ENCODE data around the gene SERINC5.
"Not testable (repeated sequence)": the region's sequence is repeated elsewhere in the genome, so short reads cannot be mapped to it uniquely, and the experiment has no call there.

The SERINC5 gene

DNA sequence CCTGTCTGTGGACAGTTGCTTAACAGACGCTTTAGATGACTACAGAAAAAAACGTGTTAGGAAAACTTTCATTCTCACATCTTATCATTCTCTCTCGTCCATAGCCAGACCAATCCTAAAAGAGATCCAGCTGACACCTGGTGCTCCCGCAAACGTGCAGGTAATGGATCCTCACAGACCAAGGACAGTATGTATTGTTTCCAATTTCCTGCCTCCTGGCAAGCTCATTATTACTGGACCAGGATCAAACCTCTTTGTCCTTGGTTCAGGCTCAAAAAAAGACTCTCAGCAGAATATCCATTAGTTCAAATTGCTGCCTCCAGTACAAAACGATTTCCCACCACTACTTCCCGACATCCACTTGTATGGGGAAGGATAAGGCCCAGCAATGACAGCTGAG is 62.4 kb downstream of the SERINC5 start:
- DNase-seq: no peak

DNA sequence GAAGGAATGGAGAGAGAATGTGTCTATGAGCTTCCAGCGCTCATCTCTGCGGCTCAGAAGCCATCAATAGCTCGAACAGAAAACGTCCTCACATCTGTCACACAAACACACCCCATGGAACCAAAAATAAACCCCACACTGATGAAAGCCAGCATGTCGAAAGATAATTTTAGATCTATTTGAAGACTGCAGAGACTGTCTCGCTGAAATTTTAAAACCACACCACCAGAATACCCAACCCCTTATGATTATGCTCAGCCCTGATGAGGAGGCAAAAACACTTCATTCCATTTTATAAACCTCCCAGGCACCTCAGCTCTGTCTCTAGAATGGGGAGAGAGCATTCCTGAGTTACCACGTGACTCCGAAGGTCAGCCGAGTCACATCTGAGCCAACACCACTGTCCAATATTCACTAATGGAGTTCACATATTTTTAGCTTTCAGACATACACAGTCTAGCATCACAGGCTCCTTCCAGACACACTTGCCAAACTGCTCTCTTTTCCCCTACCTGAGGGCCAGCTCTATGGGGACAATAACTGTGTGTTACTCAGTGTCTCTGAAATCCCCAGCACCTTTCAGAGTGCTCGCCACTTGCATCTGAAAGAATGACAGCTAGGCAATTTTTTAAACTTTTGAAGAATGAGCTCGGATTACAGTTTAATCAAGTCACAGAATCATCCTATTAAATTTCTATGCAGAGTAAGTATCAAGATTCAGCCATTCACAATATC is 63.2 kb downstream of the SERINC5 start:
- no peak for DNase-seq

DNA sequence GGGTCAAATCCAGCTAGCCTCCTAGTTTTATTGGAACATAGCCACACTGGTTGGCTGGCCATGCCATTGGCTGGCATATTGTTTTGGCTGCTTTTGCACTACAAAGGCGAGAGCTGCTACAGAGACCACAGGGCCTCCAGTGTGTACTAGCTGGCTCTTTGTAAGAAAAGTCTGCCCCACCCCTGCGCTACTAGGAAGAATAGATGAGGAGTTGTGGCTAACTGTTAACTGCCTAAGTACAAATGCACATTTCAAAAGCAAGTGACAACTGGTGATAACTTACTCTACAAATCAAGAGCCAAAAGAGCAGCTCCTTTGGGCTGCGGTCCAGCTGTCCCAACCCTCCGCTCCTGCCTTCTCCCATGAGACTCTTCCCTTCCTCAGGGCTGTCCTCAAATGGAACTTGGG is 63.9 kb downstream of the SERINC5 start:
- DNase-seq: no peak

DNA sequence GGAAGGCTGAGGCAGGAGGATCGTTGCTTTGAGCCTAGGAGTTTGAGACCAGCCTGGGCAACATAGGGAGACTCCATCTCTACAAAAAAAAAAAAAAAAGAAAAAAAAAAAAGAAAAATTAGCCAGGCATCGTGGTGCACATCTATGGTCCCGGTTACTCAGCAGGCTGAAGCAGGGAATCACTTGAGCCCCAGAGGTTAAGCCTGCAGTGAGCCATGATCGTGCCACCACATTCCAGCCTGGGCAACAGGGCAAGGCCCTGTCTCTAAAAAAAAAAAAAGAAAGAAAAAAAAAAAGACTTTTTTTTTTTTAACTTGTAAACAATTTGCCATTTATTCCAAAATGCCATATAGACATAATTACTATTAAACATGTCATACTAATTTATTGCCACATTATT is 64.5 kb downstream of the SERINC5 start:
- DNase-seq: no peak

DNA sequence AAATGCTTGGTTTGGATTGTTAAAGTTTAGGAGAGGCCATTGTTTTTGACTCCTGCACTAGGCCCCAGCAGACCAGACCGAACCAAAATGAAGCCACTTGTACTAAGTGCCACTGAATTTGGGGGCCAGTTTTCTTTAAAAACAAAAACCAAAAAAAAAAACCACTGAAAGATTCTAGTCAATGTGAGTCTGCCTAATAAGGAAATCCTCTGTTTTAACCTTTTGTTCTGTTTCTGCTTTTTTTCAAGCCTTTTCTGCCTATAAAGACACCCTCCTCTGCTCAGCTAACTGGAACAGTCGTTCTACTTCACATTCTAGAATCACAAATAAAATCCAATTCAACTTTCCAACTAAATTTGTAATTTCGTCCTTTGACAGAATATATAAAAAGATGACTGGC is 64.9 kb downstream of the SERINC5 start:
- DNase-seq: no peak

DNA sequence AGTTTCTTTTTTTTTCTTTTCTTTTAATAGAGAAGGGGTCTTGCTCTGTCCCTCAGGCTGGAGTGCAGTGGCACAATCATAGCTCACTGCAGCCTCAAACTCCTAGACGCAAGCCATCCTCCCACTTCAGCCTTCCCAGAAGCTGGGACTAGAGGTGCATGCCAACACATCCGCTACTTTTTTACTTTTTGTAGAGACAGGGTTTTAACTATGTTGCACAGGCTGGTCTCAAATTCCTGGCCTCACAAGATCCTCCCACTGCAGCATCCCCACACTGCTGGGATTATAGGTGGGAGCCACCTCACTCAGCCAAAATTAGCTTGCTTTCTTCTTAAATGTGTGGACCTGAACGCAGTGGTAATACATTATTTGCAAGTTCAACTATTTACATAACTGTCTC is 66.1 kb downstream of the SERINC5 start:
- no peak for DNase-seq

DNA sequence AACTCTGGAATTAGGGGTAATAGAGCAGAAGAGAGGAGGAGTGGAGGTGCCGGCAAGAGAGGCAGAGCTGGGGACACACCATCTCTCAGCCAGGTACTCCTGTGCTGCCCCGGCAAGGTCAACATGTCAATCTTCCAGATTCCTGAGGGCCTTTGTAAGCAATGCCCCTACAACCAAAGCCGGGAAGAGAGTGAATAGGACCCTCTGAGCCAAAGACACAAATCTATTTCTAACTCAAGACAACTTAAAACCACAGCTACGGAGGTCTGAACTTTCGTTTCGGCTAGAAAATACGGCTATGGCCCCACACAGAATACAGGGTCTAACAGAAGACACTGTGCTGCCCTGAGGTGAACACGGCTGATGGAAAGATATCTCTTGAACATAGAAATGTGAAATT is 66.6 kb downstream of the SERINC5 start:
- no peak for DNase-seq

DNA sequence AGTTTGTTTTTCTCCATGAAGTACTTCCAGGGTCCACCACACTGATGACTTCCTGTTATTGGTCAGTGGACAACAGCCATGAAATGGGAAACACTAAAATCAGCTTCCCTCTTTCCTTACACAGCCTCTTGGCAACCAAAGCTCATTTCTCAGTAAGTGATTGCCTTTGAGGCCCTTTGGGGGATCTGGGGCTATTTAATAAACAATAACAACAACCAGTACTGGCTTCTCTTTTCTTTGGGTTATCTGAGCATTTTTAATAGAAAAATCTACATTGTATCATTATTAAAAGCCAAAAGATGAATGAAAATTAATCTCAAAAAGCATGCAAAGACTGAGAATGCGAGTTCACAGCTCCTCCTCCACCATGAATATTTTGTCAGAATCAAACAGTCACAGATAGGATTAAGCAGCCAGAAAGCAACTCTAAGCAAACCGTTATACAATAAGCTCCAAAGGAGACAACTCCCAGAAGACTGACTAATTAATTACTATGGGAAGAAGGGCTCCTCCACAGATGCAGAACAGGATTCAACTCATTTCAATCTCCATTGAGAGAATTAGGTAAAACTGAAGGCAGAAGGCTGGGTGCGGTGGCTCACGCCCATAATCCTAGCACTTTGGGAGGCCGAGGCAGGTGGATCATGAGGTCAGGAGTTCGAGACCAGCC is 68.3 kb downstream of the SERINC5 start:
- DNase-seq: no peak

DNA sequence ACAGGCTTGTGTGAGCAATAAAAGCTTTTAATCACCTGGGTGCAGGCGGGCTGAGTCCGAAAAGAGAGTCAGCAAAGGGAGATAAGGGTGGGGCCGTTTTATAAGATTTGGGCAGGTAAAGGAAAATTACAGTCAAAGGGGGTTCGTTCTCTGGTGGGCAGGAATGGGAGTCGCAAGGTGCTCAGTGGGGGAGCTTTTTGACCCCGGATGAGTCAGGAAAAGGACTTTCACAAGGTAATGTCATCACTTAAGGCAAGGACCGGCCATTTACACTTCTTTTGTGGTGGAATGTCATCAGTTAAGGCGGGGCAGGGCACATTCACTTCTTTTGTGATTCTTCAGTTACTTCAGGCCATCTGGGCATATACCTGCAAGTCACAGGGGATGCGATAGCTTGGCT is 70.3 kb downstream of the SERINC5 start:
- not testable (repeated sequence) for DNase-seq

DNA sequence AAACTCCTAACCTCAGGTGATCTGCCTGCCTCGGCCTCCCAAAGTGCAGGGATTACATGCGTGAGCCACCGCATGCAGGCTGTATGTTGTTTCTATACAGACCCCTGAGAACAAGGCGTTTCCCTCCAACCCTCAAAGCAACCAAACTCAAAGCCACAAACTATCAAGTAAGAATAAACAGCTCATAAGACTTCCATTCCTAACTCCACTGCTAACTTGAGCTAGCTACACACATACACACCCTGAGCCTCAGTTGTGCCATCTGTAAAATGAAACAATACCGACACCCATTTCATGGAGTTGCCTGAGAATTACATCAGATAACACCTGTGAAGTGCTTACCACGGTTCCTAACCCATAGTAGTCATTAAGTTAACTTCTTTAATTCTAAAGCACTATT is 70.8 kb downstream of the SERINC5 start:
- no peak for DNase-seq

DNA sequence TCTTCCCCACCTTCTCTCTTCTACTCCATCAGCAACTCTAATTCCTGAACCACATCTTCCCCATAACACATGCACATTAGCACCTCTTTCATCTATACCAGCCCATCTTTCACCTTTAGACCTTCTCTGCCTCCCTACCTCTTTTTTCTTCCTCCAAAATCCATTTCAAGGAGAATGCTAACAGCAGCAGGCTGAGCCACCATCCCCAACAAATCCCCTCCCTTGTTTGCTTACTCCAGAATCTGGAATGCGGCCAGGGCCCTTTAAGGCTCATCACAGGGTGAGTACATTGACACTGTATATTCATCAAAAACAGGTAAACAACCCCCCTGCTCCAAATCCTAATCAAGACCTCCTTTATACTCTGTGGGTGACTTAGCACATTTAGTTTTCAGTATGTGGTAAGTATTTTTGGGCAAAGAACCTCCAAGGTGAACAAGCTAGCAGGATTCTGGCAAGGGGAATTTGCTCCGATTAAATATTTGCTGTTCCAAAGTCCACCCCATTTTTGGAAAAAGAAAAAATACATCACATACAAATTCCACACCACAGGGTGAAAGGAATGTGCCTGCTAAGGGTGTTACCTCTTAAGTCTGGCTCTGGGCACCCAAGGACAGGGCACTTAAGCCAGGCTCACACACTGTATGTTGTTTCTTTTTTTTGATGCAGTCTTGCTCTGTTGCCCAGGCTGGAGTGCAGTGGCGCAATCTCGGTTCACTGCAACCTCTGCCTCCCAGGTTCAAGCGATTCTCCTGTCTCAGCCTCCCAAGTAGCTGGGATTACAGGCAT is 71.4 kb downstream of the SERINC5 start:
- DNase-seq: no peak

DNA sequence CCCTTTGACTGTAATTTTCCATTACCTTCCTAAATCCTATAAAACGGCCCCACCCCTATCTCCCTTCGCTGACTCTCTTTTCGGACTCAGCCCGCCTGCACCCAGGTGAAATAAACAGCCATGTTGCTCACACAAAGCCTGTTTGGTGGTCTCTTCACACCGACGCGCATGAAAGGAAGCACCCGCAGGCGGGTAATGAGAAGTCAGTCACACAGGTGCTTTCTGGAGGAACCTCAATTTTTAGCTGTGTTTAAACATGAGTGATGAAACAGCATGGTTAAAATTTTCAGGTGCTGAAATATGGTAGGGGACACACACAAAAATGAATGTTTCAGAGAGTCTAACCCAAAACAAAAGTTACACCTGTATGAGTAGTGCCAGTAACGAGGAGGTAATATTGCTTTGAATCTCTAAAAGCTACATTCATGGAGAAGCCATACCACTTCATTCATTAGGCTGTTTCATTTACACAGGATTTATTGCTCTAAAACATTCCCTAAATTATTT is 72.1 kb downstream of the SERINC5 start:
- not testable (repeated sequence) for DNase-seq

DNA sequence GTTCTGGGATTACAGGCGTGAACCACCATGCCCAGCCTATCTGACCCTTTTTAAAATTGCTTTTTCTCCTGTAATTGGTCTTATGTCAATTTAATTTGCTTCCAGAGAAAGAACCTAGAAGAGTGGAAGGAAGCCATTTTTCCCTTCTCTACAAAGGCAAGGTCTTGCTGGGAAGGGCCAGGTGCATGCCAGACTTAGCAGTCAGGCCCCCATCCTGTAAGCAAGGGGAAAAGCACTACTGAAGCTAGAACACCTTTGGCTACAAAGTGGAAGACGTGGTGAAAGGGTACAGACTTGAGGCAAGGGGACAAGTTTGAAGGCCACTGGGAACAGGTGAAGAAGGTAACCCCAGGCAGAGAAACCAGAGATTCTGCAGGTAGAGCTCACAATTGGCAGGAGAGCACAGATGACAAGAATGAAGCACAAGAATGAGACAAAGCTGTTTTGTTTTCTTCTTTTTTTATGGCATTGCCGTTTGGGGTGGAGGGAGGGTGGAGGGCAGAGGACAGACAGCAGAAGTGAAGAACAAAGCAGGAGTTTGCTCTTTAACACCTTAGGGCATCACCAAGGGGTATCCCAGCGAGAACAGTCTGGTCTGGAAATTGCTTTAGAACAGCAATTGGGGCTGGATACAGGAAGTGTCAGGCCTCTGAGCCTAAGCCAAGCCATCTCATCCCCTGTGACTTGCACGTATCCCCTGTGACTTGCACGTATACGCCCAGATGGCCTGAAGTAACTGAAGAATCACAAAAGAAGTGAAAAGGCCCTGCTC is 72.9 kb downstream of the SERINC5 start:
- DNase-seq: no peak

DNA sequence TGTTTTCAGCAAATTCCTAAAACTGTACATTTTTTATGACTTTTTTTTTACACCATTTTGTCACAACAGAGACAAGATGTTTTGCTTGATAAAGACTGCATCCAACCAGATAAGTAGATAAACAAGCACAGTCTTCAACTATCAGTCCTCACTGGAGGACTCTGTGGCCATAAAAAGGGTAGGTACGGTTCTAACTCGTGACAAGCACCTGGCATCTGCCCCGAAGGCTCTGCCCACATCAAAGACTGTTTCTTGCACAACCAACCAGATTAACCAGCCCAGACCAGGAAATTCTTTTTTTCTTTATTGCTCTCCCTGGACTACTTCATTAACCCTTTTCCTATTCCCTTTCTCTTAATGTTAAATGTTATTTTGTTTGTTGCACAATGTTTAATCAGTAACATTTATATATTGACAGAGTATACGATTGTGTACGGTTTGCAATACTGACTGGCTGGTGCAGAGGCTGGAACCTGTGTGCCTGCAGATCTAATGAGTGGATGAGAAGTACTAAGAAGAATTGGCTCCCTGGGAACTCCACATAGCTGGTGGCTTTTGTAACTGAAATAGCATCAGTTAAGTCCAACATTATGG is 74.1 kb downstream of the SERINC5 start:
- DNase-seq: no peak

DNA sequence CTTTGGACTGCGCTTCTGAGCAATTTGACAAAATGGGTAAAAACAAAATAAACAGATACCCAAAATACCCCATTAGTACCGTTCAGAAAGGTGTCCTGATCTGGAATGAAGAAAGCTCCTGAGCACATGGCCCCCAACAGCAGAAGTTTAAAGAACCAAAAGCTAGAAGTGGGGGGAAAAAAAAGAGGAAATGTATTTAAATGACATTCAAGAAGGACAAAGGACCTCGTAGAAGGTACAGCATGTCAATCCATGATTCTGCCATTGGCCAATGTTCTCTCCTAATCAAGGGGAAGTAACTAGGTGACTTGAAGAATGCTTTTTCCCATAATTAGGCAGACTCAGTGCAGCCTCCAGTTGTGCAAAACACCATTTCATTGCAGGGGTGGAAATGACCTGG is 78.6 kb downstream of the SERINC5 start:
- no peak for DNase-seq

DNA sequence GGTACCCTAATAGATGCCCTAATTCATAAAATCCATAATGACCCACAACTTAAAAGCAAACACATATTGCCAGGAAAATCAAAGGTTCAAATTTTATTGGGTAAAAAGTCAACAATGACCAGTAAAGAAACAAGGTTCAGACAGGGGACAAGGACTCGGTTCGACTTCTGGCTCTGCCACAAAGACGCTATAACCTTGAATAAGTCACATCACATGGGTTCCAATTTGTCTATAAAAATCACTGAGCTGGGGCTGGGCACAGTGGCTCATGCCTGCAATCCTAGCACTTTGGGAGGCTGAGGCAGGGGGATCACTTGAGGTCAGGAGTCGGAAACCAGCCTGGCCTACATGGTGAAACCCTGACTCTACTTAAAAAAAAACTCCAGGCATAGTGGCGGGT is 80.5 kb downstream of the SERINC5 start:
- DNase-seq: no peak

DNA sequence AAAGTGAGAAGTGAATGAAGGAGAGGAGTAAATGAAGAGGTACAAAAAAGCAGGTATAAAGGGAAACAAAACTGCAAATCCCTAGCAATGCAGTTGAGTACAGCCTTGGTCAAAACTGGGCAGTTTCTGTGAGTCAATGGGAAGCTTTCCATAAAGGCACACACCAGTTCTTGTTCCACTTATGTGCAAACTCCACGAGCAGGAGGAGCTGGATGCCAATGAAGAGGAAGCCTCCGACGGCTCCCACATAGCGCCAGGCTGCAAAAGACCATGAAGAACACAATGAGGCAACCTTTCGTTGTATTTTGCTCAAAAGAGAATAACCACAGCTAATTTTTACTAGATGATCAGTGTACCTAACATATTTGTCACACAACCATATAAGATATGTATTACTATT is 81.1 kb downstream of the SERINC5 start:
- no peak for DNase-seq

DNA sequence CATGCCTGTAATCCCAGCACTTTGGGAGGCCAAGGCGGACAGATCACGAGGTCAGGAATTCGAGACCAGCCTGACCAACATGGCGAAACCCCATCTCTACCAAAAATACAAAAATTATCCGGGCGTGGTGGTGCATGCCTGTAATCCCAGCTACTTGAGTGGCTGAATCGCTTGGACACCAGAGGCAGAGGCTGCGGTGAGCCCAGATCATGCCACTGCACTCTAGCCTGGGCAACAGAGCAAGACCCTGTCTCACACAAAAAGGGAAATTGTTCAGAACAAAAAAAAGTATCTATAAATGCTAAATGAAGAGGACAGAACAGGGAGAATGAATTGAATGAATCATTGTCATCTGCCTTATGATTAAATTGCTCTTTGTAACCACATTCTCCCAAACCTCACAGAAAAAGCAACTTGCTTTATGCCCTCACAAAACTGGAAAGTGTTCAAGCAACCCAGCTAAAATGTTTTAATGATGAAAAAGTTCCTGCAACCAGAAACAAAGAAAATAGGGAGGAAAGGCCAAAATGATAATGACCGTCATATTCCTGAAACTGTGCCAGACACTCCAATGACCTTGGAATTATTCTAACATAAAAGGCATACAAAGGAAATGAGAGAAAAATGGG is 83.7 kb downstream of the SERINC5 start:
- DNase-seq: no peak

DNA sequence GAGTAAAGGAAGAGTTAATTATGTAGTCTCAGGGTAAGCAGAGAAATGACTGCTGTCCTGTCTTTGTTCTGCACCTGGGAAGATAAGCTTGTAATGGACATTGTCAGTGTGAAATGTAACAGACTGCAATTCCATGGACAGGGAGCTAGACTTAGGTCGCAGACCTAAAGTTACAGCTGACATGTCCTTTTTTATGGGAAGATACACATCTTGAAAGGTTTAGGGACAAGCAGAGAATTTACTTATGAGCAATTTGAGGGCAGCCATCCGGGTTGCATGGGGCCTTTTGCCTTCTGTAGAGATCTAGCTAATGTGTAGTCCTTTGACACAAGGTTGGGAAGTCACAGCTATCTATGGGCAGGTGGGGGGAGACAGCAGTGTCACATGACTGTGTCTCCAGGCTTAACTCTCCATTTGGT is 85.7 kb downstream of the SERINC5 start:
- no peak for DNase-seq

DNA sequence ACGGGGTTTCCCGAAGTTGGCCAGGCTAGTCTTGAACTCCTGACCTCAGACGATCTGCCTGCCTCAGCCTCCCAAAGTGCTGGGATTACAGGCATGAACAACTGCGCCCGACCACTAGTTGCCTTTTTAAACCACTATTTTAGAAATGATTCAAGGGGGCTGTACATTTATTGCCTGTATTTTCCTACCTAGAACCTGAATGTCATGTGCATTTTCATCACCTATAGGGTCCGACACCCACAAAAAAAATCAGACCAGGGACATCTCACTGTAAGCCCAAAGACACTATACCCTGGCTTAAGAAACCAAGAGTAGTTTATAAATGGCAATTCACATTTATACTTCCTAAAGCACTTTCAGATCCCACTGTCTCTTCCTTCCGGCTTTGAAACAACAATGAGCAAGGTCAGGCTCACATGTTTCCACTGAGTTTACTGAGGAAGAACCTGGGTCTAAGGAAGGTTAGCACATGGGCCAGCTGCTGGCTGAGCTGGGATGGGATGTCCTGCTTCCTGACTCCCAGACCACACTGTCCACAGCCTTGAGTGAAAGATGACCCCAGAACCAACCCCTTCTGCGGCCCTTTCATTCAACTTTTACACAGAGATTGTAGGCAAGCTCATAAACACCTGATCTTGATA is 87.3 kb downstream of the SERINC5 start:
- DNase-seq: no peak

DNA sequence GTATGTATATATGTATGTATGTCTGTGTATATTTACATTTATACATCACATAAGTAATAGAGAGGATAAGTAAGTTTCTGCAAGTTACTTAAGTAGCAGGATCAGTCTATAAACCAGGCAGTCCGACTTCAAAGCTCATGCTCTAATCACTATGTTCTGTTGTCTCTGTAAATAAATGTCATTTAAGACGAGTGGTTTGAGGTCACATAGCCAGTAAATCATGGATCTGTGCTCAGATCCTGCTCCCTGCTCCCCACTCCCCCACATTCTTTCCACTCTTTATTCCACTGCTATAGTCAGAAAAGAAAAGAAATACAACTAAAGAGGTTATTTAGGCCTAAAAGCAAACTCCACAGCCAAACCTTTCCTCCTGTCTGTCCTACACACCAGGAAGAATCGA is 90.4 kb downstream of the SERINC5 start:
- DNase-seq: no peak

DNA sequence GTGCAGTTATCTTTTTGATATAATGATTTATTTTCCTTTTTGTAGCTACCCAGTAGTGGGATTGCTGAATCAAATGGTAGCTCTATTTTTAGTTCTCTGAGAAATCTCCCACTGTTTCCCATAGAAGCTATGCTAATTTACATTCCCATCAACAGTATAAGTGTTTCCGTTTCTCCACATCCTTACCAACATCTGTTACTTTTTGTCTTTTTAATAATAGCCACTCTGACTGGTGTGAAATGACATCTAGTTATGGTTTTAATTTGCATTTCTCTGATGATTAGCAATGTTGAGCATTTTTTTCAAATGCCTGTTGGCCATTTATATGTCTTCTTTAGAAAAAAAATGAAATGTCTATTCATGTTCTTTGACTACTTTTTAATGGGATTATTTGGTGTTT is 94.7 kb downstream of the SERINC5 start:
- no peak for DNase-seq
